AG04450 (cell line): ENCODE measurements around the gene NSMCE1. TPM values are rescaled to one million over a fixed set of nuclear protein-coding genes. Genes with fewer than 3 reads are reported as not detected.

Source experiments
- CTCF ChIA-PET: fragments of 300-600, 350-600 bp; formaldehyde crosslinking; extraction: SDS; loops from one replicate; lab custom pipeline; 2022; ENCODE audit warnings: antibody characterized with exemption, inconsistent platforms; lab: Charles Lee
- POLR2A ChIA-PET: fragments of 350-600 bp; formaldehyde crosslinking; extraction: SDS; loops from one replicate; lab custom pipeline; 2021; ENCODE audit warnings: antibody characterized with exemption, inconsistent platforms; lab: Yijun Ruan, JAX
- DNase-seq: peaks from one replicate; pipeline ENCODE4 v3.0.0-alpha.2; 2011; ENCODE audit warnings: low read depth, low spot score
- H3K27ac ChIP-seq: one replicate; pipeline ENCODE4 v1.5.1; 2012; ENCODE audit warnings: low read depth, low read length, control low read depth
- H3K27me3 ChIP-seq: one replicate; pipeline ENCODE4 v1.6.0; 2012; ENCODE audit warnings: low read length; ENCODE audit not compliant: control insufficient read depth, insufficient read depth
- H3K4me3 ChIP-seq: 2 replicates; pipeline ENCODE4 v1.5.1; 2011; ENCODE audit warnings: mild to moderate bottlenecking, low read depth, low read length, control low read depth
- H3K9me3 ChIP-seq: 2 replicates; pipeline ENCODE4 v1.5.1; 2012; ENCODE audit warnings: low read length; ENCODE audit not compliant: control insufficient read depth, insufficient read depth
- CTCF ChIP-seq: IDR thresholded peaks from 2 replicates; pipeline ENCODE4 v1.5.1; 2011; ENCODE audit warnings: low read depth, low read length, control low read depth, inconsistent platforms
- polyA plus RNA-seq: library from polyadenylated mRNA; depleted of rRNA; stranded (reverse); fragments of >200 nt; gene quantifications from 2 replicates; pipeline ENCODE4 v1.2.3, GENCODE V29; 2011

NSMCE1 gene
- polyA plus RNA-seq, 1 experiment, result 35.4 TPM

- H3K27ac ChIP-seq, result no peak overlapping the region
- no peak overlapping the region for H3K4me3 ChIP-seq
- POLR2A ChIA-PET, result no interaction called here
- no peak for DNase-seq
- TF ChIP-seq CTCF, result no peak
- H3K9me3 ChIP-seq, result no peaks in the 10 kb centered on the region; the same call in 1 of the 2 replicates
- CTCF ChIA-PET, result interaction anchor here (0.5 to 0.8 kb wide), 2 partner anchors 124 to 215 kb away, joined by 3 read pairs; no protein-coding TSS in a partner anchor
- no peaks in the 10 kb centered on the region for H3K27me3 ChIP-seq
Measured at GRCh38 chr16:27231692-27232060, 36.9 kb downstream of the NSMCE1 start.

DNA sequence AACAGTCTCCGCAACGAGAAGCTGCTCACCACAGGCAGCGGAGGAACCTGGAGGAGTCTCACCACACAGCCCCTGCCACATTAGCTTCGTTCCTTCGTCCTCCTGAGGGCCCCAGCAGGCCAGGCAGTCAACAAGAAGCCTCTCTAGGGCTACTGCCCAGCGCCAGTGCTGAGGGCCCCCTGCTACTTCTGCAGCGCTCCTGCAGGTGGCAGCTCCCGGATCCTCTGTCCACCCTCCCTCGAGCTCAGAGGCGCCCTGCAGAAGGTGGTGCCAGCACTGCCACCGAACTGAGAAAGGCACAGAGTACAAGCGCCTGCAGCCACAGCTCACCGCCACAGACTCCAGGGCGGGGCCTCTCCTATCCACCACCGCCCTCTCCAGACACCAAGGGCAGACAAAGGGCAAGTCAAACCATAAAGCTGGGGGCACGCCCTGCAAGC lies 38.0 kb downstream of the NSMCE1 start:
- CTCF ChIA-PET, result no interaction called here
- DNase-seq, result no peak
- POLR2A ChIA-PET, result no interaction called here
- no peak overlapping the region for H3K4me3 ChIP-seq
- no peak overlapping the region for H3K27ac ChIP-seq
- no peaks in the 10 kb centered on the region; the same call in 1 of the 2 replicates for H3K9me3 ChIP-seq
- no peaks in the 10 kb centered on the region for H3K27me3 ChIP-seq
- TF ChIP-seq CTCF, result no peak

GRCh38 chr16:27229891-27230470 lies 38.6 kb downstream of the NSMCE1 start:
- POLR2A ChIA-PET, result interaction anchor here (0.5 to 1.2 kb wide), 2 partner anchors 13 to 80 kb away, joined by 3 to 4 read pairs; no protein-coding TSS in a partner anchor
- TF ChIP-seq CTCF, result no peak

DNA sequence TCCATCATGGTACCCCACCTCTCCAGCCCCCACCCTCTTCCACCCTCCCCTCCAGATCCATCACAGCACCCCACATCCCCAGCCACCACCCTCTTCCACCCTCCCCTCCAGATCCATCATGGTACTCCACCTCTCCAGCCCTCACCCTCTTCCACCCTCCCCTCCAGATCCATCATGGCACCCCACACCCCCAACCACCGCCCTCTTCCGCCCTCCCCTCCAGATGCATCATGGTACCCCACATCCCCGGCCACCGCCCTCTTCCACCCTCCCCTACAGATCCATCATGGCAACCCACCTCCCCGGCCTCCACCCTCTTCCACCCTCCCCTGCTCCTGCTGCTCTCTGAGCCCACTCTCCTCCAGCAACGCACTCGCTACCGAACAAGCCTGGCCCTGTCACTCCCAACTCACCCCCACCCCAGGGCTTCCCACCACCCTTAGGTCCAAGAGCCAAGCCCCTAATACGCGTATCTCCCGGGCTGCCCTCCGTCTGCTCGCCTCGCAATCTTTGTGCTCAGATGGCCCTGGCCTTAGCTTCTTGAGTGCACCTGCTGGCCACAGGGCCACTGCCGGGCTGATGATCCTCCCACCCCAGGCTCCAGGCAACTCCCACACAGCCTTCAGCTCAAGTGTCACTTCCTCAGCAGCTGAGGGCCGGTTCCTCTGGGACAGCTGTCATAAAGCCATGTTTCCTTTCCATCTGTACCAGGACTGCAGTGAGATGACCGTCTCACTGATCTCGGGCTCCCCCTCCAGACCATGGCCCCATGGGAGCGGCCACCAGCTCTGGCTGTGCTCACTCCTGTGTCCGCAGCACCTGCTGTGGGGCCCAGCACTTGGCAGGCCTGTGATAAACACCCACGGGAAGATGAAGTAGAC lies 39.7 kb downstream of the NSMCE1 start:
- no peaks in the 10 kb centered on the region for H3K27me3 ChIP-seq
- no peak for TF ChIP-seq CTCF
- no peaks in the 10 kb centered on the region; the same call in 1 of the 2 replicates for H3K9me3 ChIP-seq
- H3K4me3 ChIP-seq, result no peak overlapping the region
- no peak overlapping the region for H3K27ac ChIP-seq
- no peak for DNase-seq
- POLR2A ChIA-PET, result interaction anchor here (0.5 to 1.2 kb wide), 2 partner anchors 14 to 81 kb away, joined by 3 to 4 read pairs; no protein-coding TSS in a partner anchor
- CTCF ChIA-PET, result interaction anchor here (0.9 kb wide), 1 partner anchor 139 kb away, joined by 4 read pairs; no protein-coding TSS in a partner anchor

More at GRCh38 chr16:27229891-27230470, 38.6 kb downstream of the NSMCE1 start:
- no peak overlapping the region for H3K27ac ChIP-seq
- no peaks in the 10 kb centered on the region for H3K27me3 ChIP-seq
- no peak for DNase-seq
- CTCF ChIA-PET, result interaction anchor here (0.9 kb wide), 1 partner anchor 138 kb away, joined by 4 read pairs; no protein-coding TSS in a partner anchor
- H3K4me3 ChIP-seq, result no peak overlapping the region
- no peaks in the 10 kb centered on the region; the same call in 1 of the 2 replicates for H3K9me3 ChIP-seq
